NCI-H1092 (cell line): Measurements from ENCODE around the gene KIAA1217.

Experiments used
- DNase-seq: peaks from one replicate; lab custom pipeline; 2025; lab: John Stamatoyannopoulos, UW

KIAA1217 gene

GRCh38 chr10:24406809-24407483, 198.0 kb downstream of the KIAA1217 start:
- no peak for DNase-seq

DNA sequence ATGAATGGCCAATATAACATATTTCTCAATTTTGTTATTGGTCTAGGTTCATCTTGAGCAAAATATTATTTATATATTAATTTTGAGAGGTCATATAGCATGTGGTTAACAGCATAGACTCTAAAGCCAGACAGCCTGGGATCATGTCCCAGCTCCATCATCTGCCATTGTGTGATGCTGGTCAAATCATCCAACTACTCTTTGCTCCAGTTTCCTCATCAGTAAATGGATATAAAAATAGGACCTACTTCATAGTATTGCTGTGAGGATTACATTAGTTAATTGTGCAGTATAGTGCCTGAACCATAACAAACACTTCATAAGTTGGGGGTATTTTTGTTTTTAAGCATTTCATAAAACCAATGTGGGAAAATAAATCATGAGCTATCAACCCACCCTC, 199.0 kb downstream of the KIAA1217 start:
- DNase-seq = no peak

GRCh38 chr10:24408365-24408764, 199.4 kb downstream of the KIAA1217 start:
- DNase-seq = no peak

DNA sequence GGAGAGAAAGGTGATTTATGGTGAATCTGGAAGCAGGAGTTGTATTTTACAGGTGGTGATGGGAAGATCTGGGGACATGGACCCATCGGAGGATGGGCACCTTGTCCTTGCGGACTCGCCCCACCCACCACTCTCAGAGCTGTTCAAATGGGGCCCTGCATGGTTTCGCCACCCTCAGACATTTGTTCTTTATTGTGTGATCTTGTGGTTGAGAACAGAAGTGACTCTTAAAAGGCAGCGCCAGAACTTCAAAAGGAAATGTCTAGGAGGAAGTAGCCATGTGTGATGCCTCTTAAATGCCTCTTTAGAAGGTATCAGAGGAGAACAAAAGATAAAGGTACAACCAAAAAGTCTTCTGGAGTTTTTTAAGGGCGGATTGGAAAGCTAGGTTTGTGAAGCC, 205.7 kb downstream of the KIAA1217 start:
- DNase-seq = no peak

DNA sequence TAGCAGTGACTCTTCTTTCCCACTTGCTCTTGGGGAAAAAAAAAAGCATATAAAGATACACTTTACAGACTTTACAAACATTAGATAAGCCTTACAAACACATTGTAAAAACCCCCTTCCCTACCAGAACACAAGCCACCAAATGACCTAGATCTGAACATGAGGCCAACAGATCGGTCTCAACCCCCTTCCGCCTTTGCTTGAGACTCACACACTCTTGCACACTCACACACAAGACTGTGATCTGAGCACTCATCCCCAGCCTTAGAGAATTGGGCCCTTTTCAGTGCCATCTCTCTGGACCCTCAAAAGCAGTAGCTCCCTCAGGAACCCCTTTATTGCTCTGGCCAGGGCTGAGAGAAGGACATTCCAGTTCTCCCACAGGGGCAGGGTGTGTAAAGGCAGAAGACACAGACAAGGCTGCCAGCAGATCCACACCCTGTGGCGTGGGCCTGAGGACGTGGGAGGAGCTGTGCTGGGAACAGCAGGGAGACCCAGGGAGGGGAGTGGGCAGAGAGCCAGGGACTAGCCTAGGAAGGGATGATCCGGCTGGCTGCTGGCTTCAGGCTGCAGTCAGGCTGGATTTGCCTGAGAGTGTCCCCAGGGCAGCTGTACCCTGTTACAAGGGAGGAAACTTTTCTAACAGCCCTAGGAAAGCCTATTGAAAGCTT, 206.7 kb downstream of the KIAA1217 start:
- no peak for DNase-seq

DNA sequence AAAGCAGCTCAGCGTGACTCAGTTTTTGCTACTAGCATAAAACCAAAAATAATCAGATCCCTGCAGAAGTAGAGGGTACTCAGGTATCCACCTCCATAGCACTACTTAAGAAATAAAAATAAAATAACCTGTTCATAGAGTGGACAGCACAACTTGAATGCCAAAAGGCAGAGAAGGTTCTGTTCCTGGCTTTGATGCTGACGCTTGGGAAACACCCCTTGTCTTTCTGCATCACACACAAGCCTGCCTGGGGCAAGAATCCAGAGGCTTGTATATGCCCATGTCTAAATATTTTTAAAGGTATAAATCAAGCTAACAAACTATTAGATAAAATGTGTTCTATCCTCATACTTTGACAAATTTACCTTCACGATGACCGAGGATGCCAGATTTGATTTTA, 207.3 kb downstream of the KIAA1217 start:
- no peak for DNase-seq

GRCh38 chr10:24417053-24417452, 208.1 kb downstream of the KIAA1217 start:
- no peak for DNase-seq

GRCh38 chr10:24418532-24418931, 209.6 kb downstream of the KIAA1217 start:
- DNase-seq = no peak

GRCh38 chr10:24419066-24419465, 210.1 kb downstream of the KIAA1217 start:
- DNase-seq = no peak

DNA sequence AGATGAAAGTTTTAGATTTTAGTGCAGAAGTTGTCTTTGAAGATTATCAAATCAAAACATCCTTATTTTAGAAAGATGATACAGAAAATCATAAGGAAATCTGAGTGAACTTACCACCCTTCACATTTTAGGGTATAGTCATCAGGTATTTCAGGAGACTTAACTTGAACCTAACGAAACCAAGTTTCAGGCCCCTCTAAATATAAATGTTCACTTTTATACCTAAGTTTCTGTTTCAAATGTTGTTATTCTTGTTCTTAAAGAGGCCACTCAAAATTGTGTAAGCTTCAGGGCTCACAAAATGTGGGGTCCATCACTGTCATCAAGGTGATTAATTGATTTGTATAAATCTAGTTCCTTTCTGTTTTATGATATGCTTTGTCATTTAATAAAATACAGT, 216.2 kb downstream of the KIAA1217 start:
- no peak for DNase-seq

DNA sequence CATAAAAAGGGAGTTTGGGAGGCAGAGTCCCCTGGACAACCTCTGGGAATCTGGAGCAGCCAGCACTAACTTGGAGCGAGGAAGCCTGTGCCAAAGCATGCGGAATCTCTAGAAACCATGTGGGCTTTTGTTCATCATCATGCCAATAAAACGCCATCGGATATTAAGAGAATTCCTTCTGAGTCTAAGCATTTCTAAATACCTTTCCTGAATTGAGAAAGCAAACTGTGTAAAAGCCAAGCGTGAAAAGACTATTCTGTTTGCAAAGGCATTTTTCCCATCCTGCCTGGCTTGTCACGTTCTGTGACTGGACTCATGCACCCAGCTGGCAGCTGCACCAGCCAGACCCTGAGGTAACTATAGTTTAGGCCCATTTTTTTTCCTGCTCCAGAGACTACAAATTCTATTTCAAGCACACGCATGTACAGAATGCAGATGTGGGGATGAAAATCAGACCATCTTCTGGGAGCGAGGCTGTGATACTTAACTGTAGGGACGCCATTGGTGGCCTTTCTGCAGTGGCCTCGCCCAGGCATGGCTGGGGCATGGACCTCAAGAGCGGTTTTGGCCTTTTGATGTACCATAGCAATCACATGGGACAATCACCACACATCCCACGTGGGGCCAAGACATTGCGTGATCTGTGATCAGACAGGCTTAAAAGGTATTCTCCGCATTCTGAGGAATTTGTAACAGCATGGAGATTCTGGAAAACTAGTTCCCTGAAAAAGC, 218.9 kb downstream of the KIAA1217 start:
- no peak for DNase-seq

- no peak for DNase-seq
Measured at GRCh38 chr10:24428410-24428782, 219.5 kb downstream of the KIAA1217 start.

GRCh38 chr10:24430591-24430990, 221.7 kb downstream of the KIAA1217 start:
- DNase-seq = no peak

DNA sequence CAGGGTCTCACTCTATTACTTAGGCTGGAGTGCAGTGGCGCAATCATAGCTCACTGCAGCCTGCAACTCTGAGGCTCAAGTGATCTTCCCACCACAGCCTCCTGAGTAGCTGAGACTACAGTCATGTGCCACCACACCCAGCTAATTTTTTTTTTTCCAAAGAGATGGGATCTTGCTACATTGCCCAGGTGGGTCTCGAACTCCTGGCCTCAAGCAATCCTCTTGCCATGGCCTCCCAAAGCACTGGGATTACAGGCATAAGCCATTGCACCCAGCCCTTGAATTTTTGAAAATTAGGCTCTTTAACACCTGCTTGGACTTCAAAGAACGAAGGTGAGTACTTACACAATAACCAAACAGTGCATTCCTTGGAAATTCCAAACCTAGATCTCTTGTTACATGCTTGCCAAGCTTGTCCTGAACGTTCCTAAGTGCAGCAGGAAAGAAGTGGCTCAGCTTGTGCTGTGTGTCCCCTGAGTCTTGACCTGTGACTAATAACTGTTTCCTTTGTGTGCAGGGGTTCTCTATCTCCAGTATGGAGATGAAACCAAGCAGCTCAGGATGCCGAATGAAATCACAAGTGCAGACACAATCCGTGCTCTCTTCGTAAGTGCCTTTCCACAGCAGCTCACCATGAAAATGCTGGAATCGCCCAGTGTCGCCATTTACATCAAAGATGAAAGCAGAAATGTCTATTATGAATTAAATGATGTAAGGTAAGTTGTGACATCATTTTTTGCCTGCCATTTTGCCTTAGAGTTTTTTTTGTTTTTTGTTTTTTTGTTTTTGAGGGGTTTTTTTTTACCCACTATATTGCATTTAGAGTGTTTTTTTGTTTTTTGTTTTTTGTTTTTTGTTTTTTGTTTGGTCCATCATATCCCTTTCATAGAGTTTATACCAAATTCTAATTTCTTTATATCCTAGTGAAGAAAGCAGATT, 223.8 kb downstream of the KIAA1217 start:
- no peak for DNase-seq

DNA sequence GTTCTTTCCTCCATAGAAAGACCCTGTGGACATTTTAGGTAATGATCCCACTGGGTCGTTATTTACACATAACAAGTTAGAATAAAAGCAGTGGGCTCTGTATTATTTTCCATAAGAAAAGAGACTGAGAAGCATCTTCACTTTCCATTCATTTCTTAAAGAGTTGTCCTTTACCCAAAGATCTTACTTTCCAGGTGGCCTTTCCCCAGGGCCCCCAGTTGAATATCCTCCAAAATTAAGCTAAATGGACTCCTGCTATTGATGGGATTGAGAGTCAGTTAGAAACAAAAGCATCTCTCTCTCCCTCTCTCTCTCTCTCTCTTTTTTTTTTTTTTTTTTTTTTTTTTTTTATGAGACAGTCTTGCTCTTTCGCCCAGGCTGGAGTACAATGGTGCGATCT, 224.8 kb downstream of the KIAA1217 start:
- no peak for DNase-seq

DNA sequence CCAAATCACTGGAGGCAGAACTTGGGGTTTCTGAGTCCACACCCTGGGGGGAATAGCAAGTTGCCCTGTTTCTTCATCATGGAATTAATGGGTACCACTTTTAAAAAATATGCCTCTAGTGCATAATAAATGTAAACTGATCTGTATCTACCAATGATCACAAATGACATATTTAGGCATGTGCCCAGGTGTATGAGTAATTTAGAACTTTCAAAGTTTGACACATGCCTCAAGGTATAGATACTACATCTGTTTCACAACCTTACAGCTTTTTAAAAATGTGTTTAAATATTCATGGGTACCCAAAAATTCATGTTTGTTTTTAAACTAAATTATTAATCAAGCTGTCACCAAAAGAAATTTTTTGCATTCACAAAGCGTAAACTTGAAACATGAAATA, 226.0 kb downstream of the KIAA1217 start:
- DNase-seq = no peak

GRCh38 chr10:24435374-24435773, 226.4 kb downstream of the KIAA1217 start:
- DNase-seq = no peak

GRCh38 chr10:24437302-24437701, 228.4 kb downstream of the KIAA1217 start:
- no peak for DNase-seq

DNA sequence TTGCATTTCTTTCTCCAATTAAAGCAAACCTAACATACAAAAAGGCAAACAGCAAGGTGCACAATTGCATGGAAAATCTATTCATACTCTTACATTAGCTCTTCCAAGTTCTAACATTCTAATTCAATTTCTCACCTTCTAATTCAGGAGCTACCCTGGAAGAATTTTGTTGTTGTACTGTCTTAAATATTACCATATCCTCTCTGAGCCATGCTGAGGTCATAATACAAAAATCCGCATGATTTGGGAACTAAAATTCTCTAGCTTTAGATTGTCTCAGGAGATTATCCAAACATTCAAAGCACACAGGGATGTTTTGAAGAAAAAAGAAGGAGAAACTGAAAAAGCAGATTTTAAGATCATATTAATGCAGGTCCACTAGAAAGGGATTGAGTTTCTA, 229.9 kb downstream of the KIAA1217 start:
- no peak for DNase-seq

- DNase-seq = no peak
Measured at GRCh38 chr10:24439935-24440334, 231.0 kb downstream of the KIAA1217 start.

- DNase-seq = no peak
Measured at GRCh38 chr10:24440817-24441797, 232.2 kb downstream of the KIAA1217 start.
